Measurements from ENCODE around the gene DDX39A. TPM values are rescaled to one million over a fixed set of nuclear protein-coding genes. Genes with fewer than 3 reads are reported as not detected.
"Not testable (repeated sequence)": the region's sequence is repeated elsewhere in the genome, so short reads cannot be mapped to it uniquely, and the experiment has no call there.

DDX39A gene
- total and polyA plus RNA-seq, 12 donors = 26.7 to 262 (median 46.8) TPM

- H3K4me1 ChIP-seq (replicated peaks in 1 of 2) = peaks cover 0 to 12% of the 10 kb centered on the region in 2 donors
- H3K27me3 ChIP-seq = no peaks in the 10 kb centered on the region
- no peak overlapping the region for H3K27ac ChIP-seq
- H3K36me3 ChIP-seq (replicated peaks in 1 of 2) = peaks cover 0 to 43% of the 10 kb centered on the region in 2 donors
- H3K4me3 ChIP-seq = no peak overlapping the region
- TF ChIP-seq POLR2A (IDR thresholded peaks at IDR 0.05) (no peak), CTCF (IDR thresholded peaks at IDR 0.05) (no peak)
- WGBS, 4 donors = 74 to 78% (median 77%) methylated on average over 26 of the region's 26 CpGs
- no peaks in the 10 kb centered on the region for H3K9me3 ChIP-seq (replicated peaks in 1 of 3)
- intact Hi-C loops (cut with DNase I) = no loop called here
- DNase-seq = peak in 3 of 7 donors; percentile 53 to 60 (median 56)
These were observed 16.6 kb downstream of the DDX39A start for GRCh38 chr19:14402332-14403144.

GRCh38 chr19:14401468-14402195 is 17.5 kb downstream of the DDX39A start:
- intact Hi-C loops (cut with DNase I) = no loop called here
- H3K4me3 ChIP-seq = no peak overlapping the region
- no peak overlapping the region for H3K27ac ChIP-seq
- H3K9me3 ChIP-seq (replicated peaks in 1 of 3) = no peaks in the 10 kb centered on the region
- no peak for TF ChIP-seq POLR2A (IDR thresholded peaks at IDR 0.05)
- no peak for TF ChIP-seq CTCF (IDR thresholded peaks at IDR 0.05)
- peaks cover 0 to 35% of the 10 kb centered on the region in 2 donors for H3K36me3 ChIP-seq (replicated peaks in 1 of 2)
- no peak for DNase-seq
- peaks cover 0 to 11% of the 10 kb centered on the region in 2 donors for H3K4me1 ChIP-seq (replicated peaks in 1 of 2)
- WGBS, 4 donors = 93 to 98% (median 96%) methylated on average over 14 to 18 of the region's 18 CpGs
- no peaks in the 10 kb centered on the region for H3K27me3 ChIP-seq

GRCh38 chr19:14400951-14401431 is 18.1 kb downstream of the DDX39A start:
- H3K27me3 ChIP-seq = no peaks in the 10 kb centered on the region
- intact Hi-C loops (cut with DNase I) = no loop called here
- TF ChIP-seq CTCF (IDR thresholded peaks at IDR 0.05) = no peak
- TF ChIP-seq POLR2A (IDR thresholded peaks at IDR 0.05) = no peak
- no peak for DNase-seq
- H3K27ac ChIP-seq = no peak overlapping the region
- H3K9me3 ChIP-seq (replicated peaks in 1 of 3) = no peaks in the 10 kb centered on the region
- WGBS, 4 donors = 89 to 91% (median 90%) methylated on average over 10 to 11 of the region's 11 CpGs
- H3K4me1 ChIP-seq (replicated peaks in 1 of 2) = peaks cover 0 to 4% of the 10 kb centered on the region in 2 donors
- H3K36me3 ChIP-seq (replicated peaks in 1 of 2) = peaks cover 0 to 35% of the 10 kb centered on the region in 2 donors
- no peak overlapping the region for H3K4me3 ChIP-seq

- not testable (repeated sequence) for H3K27me3 ChIP-seq; H3K27ac ChIP-seq; H3K4me1 ChIP-seq (replicated peaks in 1 of 2); DNase-seq; H3K4me3 ChIP-seq; H3K9me3 ChIP-seq (replicated peaks in 1 of 3)
- WGBS, 4 donors = 91 to 94% (median 92%) methylated on average over 12 to 16 of the region's 16 CpGs; no CpG with 5 or more reads in 1 of the 4 donors
- intact Hi-C loops (cut with DNase I) = loop anchor here (10.0 kb wide), 1 partner anchor 368 kb away; no protein-coding TSS in a partner anchor
- peaks cover 0 to 48% of the 10 kb centered on the region in 2 donors for H3K36me3 ChIP-seq (replicated peaks in 1 of 2)
These were observed 22.0 kb downstream of the DDX39A start for GRCh38 chr19:14397168-14397567.

GRCh38 chr19:14396730-14397129 is 22.4 kb downstream of the DDX39A start:
- intact Hi-C loops (cut with DNase I) = loop anchor here (10.0 kb wide), 1 partner anchor 368 kb away; no protein-coding TSS in a partner anchor
- H3K36me3 ChIP-seq (replicated peaks in 1 of 2) = peaks cover 0 to 48% of the 10 kb centered on the region in 2 donors

More at GRCh38 chr19:14396730-14397129, 22.4 kb downstream of the DDX39A start:
- H3K4me3 ChIP-seq; H3K27me3 ChIP-seq; H3K9me3 ChIP-seq (replicated peaks in 1 of 3); DNase-seq; H3K27ac ChIP-seq; H3K4me1 ChIP-seq (replicated peaks in 1 of 2): not testable (repeated sequence)
- 66 to 100% (median 100%) methylated on average over 1 to 3 of the region's 3 CpGs; no CpG with 5 or more reads in 1 of the 4 donors for WGBS, 4 donors

Measured in adrenal gland (tissue), 12 donors.